DMS153 (cell line): ENCODE measurements around the gene HOXB4.
"Not testable (repeated sequence)": the region's sequence is repeated elsewhere in the genome, so short reads cannot be mapped to it uniquely, and the experiment has no call there.

Experiments
- DNase-seq: peaks from one replicate; lab custom pipeline; 2025; lab: John Stamatoyannopoulos, UW

Gene HOXB4

DNA sequence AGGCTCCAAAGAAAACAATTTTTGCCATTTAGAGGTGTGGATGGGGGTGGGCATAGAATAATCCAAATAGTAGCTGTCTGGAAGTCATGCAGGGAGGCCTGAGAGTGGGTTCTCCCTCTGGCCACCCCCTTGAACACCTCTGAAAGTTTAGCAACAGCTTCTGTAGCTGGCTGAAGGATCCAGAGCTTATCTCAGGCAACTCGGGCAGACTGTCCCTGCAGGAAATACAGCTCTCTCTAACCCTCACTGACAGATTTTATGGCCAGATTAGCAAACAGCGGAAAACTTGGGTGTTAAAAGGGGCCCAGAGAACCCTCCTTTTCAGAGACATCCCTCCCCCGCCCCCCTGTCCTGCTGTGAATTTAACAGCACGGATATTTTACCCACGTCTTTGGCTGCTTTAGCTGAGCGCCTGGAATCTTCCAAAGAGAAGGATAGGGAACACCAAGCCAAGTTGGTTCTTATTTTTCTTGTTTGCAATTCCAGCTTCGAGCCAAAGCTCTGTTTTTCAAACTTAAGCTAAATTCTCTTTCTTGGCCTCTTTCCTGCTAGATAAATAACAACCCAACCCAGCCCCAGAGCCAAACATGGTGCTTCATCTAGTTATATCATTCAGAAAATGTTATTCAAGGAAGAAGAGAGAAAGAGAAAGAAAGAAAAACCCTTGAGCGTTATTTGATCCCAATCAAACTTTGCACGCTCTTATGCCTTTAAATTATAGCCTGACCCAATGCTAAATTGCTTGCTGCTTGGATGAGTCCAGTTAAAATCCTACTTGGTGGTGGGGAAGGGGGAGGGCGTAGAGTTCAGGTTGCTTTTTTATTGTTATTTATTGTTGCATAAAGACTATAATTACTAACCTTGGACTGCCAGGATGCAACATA, 31.0 kb downstream of the HOXB4 start:
- DNase-seq: no peak

DNA sequence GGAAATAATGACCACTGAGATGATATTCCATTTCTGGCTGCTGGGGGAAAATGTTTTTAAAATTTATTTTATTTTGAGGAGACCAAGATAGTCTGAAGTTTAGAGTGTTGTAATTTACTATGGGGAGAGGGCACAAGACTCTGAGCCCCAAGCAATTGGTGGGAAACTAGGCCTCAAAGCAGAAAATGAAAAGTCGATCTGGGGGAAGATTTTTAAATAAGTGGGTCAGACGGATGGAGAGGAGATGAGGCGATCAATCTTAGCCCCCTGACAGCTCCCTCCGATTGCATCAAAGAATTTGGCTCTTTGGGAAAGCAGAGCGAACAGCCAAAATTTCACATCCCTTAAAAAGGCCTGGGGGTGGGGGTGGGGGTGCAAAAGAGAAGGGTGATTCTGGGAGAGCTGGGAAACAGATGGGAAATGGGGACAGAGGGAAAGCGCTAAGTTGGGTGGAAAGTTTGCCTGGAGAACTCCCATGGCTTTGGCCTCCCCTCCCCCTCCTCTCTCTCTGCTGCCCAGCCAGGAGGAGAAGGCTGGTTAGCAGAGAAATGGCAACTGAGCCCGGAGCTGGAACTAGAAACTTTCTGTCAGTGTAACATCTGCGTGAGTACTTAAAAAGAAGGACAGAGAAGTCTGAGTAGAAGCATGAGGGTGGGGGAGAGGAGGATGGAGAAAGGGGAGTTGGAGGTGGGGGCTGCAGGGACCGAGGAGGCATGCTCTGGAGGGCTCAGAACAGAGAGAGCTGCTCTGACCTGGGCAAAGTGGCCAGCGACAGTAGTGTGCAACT, 31.8 kb downstream of the HOXB4 start:
- no peak for DNase-seq

DNA sequence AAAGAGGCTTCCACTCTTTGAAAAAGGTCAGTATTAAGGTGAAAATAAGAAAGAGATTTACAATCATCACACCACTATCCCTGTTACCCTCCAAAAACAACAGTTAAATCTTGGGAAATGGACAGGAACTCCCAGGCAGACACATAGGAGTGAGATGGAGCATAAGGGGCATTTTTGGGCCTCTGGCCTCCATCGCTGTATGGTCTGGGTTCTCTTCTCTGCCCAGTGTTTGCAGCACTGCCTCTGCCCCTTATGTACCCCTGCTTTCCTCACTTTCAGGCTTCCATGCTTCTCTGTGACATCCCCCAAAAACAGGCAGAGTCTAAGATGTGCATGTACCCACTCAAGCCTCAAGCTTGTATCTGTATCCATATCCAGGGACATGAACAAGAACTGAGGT, 32.6 kb downstream of the HOXB4 start:
- DNase-seq: no peak

DNA sequence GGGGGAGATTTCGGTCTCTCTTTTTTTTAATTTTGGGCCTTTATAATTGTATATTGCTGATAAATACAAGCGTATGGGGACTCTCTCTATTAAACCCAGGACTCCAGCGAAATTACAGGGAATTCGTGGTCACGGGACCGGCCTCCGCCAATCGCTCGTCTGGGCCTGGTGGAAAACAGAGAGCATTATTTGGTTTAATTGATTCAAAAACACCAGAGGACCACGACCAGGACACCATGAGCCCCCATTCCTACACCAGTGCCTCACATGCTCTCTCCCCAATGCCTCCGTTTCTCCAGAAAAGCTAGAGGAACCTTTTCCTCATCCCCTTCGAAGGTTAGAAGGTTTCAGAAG, 33.2 kb downstream of the HOXB4 start, which contains the start of gene HOXB2:
TSS of gene HOXB2 (minus strand) at position 88 of the 354 bp plus-strand sequence. CDS start 198 bp downstream, outside the sequence.
- DNase-seq: peak; percentile 44

DNA sequence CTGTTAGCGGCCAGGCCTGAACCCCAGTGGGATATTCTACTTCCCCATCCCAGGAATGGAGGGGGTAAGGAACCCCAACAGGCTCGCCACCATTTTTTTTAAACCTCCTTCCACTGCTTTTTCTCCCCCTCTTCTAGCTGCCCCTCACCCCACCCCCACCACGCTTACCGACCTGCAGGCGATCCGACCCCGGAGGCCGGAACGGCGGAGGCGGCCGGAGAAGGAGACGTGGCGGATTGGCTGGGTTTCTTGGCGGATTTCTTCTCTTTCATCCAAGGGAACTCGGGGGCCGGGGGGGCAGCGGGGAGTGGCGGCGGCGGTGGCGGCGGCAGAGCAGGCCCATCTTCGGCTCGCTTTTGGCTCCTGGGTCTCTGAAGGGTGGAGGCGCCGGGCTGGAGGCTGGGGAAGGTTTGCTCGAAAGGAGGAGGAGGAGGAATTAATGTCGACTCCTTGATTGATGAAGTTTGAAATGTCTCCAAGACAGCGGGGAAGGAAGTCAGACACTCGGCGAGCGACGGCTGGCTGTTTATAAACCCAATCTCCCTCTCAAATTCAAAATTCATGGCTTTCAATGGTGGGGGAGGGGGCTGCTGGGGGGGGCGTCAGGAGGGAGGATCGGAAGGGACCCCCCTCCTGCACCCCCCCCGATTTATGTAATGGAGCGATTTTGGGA, 33.7 kb downstream of the HOXB4 start:
- DNase-seq: no peak

DNA sequence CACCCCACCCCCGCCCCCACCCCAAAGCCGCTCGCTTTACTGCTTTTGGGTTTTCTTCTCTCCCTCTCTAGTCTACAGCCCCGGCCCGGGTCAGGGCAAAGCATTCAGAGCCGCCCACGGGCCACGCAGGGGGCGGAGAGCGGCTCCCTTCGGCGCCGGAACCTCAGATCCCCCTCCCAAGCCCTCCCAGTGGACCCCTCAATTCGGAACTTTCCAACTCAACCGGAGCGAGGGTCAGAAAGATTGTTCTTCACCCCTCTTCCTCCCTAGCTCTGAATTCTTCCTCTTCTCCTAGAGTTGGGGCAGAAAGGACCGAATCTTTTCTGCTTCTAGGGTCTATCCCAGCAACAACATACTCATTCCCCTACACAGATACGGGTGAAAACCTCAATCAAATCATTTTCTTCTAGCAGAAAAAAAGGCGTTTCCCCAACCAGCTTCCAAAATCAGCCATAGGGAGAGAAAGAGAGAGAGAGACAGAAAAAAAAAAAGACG, 34.2 kb downstream of the HOXB4 start:
- no peak for DNase-seq

DNA sequence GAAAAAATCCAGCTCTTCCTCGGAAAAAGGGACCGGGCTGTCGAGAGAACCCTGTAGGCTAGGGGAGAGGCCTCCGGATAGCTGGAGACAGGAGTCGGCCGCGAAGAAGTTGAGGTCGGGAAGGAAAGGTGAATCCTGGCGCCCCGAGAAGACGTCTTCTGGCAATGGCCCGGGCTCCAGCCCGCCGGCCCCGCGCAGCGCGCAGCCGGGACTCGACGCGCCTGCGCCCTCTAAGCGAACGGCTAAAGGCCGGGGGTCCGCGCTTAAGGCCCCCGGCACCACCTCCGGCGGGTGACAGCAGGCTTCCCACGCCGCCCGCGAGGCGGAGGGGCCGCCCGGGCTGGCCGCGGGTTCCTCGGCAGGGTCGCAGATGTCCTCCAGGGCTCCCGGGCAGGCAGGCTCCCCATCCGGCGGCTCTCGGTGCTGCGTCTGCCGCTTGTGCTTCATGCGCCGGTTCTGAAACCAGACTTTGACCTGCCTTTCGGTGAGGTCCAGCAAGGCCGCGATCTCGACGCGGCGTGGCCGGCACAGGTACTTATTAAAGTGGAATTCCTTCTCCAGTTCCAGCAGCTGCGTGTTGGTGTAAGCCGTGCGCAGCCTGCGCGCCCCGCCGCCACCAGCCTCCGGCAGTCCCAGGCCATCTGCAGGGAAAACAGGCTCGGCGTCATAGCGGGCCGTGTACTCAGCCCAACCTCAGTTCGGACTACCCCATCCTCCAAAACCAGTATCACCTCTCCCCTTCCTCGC, 34.9 kb downstream of the HOXB4 start:
- DNase-seq: peak; percentile 28

DNA sequence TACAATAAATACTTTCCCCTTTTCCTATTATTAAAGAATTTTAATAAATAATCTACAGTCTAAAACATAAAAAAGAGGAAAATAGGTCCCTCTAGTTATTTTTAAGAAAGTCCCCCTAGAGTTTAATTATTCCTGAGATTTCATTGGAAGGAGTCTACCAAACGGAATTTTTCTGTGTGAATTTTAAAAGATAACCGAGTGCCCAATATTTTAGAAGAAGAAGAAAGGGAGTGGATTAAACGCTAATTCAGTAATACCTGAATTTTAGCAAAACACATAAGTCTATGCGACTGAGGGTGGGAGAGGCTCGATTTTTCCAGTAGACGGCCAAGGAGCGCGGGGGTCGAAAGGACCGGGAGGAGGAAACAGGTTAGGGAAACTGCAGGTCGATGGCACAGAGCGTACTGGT, 35.4 kb downstream of the HOXB4 start:
- DNase-seq: no peak

DNA sequence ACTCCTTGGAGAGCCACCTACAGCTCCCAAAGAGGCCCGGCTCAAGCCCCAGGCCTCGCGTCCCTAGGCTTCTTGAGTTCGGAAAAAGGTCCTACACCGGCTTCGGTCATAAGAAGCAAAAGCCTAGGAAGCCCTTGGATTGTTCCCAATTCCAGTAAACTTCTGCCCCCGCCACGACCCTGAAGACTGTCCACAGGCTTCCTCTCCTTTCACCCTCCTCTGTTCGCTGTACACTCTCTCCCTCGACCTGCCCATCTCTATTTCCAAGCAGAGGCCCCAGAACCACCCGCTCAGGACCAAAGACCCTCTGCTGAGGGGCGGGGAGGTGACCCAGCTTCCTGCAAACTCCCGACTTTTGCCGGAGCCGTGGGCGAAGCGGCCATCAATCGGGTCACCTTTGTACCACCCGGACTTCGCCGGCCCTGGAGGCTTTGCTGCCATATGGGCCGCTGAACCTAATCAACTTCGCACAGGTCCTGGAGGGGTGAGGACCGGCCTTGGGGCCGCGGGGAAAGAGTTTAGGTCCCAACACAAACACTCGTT, 36.0 kb downstream of the HOXB4 start:
- DNase-seq: no peak

DNA sequence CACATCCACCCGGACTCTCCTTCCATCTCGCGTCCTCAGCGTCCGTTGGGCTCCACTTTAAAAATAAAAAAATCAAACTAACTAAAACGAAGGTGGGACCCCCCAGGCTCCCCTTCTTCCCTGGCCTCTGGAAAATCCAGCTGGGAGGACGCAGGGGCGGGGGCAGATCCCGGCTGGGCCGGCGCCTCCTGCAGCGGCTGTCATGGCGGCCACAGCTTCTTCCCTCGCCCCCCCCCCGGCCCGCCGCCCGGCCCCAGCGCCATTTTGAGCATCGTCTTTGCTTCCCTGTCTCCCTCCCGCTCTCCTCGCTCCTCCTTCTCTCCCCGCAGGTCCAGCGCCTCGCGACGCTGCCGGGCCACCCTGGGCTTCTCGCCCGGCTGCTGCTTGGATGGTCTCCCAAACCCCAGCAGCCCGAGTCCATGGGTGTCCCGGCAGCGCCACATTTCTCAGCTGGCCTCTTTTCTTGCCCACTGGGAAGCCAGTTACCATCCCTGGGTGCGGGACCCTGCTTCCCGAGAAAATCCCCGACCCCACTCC, 36.5 kb downstream of the HOXB4 start:
- no peak for DNase-seq

DNA sequence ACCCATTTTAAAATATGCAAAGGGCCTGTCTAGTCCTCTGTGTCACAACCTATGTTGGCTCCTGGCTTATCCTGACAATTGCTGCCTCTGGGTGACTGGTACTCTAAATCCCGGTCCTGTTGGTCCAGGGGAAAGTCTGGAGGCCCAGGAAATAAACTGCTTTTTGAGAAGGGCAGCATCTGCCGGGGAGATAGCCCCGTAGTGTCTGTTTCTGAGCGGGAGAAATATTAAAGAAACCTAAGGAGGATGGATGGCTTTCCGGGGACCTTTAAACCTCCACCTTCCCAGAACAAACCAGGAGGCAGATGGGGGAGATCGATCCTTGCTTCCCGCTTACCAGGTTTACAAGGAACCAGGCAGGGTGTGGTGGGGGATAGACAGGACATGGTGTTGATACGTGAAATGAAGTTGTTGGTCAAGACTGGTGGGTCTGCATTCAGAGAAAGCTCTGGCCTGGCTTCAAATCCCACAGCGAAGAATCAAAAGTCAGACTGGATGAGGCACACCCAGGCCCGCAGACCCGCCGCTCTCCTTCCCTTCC, 37.0 kb downstream of the HOXB4 start:
- DNase-seq: no peak

DNA sequence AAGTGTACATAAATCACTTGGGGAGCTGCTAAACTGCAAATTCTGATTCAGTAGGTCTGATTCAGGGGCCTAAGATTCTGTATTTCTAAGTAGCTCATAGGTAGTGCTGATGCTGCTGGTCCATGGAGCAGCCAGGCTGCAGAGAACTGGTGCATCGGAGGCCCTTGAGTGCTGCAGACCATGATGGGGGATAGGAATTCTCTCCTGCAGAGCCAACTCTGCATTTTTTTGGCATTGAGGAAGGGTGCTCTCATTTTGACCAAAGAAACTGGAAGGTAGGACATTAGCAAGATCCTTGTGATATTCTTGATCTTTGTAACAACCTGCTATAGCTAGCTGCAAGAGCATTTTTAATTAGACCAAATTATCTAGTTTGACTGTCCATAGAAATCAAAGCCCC, 37.9 kb downstream of the HOXB4 start:
- no peak for DNase-seq

DNA sequence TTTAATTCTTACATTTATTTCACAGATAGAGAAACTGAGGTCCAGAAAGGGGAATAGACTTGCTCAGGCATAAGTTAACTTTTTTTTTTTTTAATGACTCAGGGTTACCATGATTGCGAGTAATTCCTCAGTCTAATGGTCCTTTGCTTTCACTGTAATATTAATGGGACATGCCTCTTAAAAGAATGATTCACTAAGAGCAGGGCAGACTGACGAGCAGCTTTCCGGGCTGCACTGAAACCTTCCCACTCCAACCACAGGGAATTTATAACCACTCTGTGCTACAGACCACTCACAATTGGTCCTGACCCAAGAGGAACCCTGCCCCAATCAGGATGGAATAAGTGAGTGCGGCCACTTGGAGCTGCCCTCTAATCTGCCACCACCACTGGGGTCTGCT, 39.0 kb downstream of the HOXB4 start:
- DNase-seq: no peak

DNA sequence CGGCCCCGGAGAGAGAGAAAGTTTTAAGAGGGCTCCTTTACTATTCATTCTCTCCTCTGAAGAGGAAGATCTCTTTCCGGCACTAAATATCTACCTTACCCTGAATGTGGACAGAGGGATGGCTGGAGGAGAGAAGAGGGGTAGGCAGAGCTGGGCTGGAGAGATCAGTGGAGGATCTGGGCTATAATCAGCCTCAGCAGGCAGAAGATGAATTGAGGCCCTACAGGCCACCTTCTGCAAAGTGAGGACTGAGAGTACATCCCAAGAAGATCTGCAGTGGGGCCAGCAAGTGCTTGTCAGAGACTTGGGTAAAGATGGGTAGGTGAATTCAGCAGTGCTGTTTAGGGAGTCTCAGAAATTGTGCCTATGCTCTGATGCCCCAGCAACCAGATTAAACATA, 40.8 kb downstream of the HOXB4 start:
- DNase-seq: no peak

DNA sequence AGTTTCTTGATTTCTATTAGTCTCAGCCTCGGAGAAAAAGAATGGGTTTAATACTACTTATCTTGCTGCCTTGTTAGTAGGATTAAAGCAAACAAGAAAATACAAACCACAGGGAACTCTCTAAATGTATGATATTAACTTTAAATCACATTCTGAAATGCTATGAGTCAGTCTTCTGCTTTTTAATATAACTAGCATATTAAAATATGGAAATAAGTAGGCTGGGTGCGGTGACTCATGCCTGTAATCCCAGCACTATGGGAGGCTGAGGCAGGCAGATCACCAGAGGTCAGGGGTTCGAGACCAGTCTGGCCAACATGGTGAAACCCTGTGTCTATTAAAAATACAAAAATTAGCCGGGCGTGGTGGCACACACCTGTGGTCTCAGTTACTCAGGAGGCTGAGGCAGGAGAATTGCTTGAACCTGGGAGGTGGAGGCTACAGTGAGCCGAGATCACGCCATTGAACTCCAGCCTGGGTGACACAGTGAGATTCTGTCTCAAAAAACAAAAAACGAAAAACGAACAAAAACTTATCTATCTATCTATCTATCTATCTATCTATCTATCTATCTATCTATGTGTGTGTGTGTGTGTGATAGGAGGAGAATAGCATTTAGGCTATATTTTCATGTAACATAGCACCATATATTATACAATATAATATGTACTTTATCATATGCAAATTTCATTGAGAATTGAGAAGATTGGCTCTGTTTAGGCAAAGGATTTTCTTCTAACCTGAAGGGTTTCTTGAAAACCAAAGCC, 42.2 kb downstream of the HOXB4 start:
- DNase-seq: not testable (repeated sequence)

DNA sequence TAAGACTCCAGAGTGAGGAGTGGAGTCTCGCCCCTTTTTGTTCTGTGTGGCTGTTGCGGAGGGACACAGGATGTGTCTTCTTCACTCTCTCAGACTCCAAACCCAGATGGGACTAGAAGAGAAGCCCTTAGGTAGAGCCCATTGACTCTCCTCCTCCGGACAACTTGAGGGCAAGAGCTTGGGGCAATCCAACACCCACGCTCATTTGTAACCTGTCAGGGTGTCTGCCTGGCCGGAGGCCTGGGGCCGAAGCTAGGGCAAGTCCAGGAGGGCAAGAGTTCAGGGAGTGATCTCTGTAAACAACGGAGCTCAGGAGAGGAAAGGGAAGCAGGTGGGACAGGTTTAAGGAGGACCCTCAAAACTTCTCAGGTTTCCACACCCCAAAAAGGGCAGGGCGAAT, 45.9 kb downstream of the HOXB4 start:
- no peak for DNase-seq

DNA sequence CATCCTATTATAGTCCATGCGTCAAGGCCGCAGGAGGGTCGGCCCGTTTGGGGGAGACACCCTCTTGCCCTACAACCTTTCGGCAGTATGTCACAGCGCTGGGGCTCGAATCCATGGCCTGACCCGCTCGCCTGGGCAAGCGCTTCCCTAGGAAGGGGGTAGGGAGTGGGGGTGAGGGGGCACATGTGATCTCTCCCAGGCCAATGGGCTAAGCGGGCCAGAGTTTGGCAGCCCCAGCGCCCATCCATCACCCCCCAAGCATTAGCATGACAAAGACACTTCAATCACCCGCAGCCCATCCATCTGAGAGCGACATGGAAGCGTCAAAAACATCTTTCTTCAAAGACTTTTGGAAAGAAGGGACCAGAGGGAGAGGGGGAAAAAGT, 47.3 kb downstream of the HOXB4 start, which contains the start of gene HOXB1:
TSS of gene HOXB1 (minus strand) at position 125 of the 386 bp plus-strand sequence. CDS start at position 18, 107 bp downstream.
- DNase-seq: no peak

DNA sequence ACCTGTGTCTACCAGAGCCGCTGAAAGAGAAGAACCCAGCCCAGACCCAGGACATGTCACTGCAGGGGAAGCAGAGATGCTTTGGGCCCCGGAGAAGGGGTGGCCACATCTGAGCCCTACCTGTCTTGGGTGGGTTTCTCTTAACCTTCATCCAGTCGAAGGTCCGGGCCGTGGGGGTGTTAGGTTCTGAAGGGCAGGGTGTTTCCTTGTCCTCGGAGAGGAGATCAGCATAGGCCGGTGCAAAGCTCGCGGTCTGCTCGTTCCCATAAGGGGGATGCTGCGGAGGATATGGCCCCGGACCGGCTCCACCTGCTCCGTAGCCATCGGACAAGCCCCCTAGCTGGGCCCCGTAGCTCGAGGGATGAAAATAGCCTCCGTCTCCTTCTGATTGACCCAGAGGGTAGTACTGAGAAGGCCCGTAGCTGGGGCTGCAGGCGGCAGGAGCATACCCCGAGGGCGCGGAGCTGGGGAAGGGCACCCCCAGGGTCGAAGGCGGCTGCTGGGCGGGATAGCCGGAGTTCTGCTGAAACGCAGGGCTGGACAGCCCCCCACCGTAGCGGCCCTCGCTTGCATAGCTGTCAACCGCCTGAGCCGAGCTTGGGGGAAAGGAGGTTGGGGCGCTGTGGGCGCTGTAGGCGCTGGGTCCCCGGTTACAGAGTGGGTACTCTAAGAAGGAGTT, 47.8 kb downstream of the HOXB4 start:
- no peak for DNase-seq

DNA sequence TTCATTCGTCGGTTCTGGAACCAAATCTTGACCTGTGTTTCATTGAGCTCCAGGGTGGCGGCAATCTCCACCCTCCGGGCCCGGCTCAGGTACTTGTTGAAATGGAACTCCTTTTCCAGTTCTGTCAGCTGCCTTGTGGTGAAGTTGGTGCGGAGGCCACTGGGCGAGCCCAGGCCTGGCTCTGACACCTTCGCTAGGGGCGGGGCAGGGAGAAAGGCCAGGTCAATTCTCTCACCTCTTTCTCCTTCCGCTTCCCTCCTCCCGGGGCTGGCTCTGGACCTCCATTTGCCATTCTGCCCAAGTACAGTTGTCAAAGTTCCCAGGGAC, 48.5 kb downstream of the HOXB4 start:
- DNase-seq: no peak
